ENCODE measurements around the gene RAB34.

GRCh38 chr17:28689011-28689410, 28.7 kb downstream of the RAB34 start:
- TF ChIP-seq CTCF (IDR thresholded peaks at IDR 0.05; ENCODE audit: poor library complexity) = no peak
- no peak for TF ChIP-seq EZH2 (IDR thresholded peaks at IDR 0.05; ENCODE audit: borderline replicate concordance)
